Endothelial cell of umbilical vein (primary cell): ENCODE measurements around the gene LRRD1. TPM values are rescaled to one million over a fixed set of nuclear protein-coding genes. Genes with fewer than 3 reads are reported as not detected.

Experiments
- BruUV-seq: library from RNA; stranded (reverse); fragments of 400-500 nt; replicated peaks from 2 replicates; lab custom pipeline; 2021; lab: Mats Ljungman, UMichigan
- CTCF ChIA-PET: fragments of 300-600, 350-600 bp; sonication (Branson Sonifier 250); formaldehyde crosslinking; loops from one replicate; lab custom pipeline; 2021; ENCODE audit warnings: antibody characterized with exemption, inconsistent platforms; lab: Charles Lee
- POLR2A ChIA-PET: fragments of 300-600, 350-600 bp; sonication (Branson Sonifier 250); formaldehyde crosslinking; loops from one replicate; lab custom pipeline; 2021; ENCODE audit warnings: antibody characterized with exemption, inconsistent platforms; lab: Charles Lee
- DNase-seq: peaks from one replicate; pipeline ENCODE4 v3.0.0-alpha.2; 2011; ENCODE audit warnings: low read depth, low spot score
- FAIRE-seq: peaks from 2 replicates; lab custom pipeline; 2011; peaks lifted over from hg19 to GRCh38; lab: Jason Lieb, UNC
- H2AFZ ChIP-seq: 2 replicates; pipeline ENCODE4 v1.6.0; 2012; ENCODE audit warnings: low read depth, low read length, control low read depth, inconsistent platforms
- H3K27ac ChIP-seq: 2 replicates; pipeline ENCODE4 v1.5.1; 2011; ENCODE audit warnings: low read depth, mild to moderate bottlenecking, control low read depth, low read length, moderate library complexity; ENCODE audit not compliant: insufficient read depth
- H3K27me3 ChIP-seq, 2 experiments: 2 replicates each; pipeline versions ENCODE4 v1.6.0 to v1.6.1; 2011; ENCODE audit warnings: low read length in 2 of 2, mixed read lengths in 1 of 2; ENCODE audit not compliant: control insufficient read depth in 2 of 2, insufficient read depth in 2 of 2
- H3K36me3 ChIP-seq, 2 experiments: 2 replicates in 1 of 2; 3 replicates in 1 of 2; pipeline ENCODE4 v1.5.1; 2011; ENCODE audit warnings: low read length in 2 of 2, mild to moderate bottlenecking in 1 of 2, moderate library complexity in 1 of 2; ENCODE audit not compliant: control insufficient read depth in 2 of 2, insufficient read depth in 2 of 2; ENCODE audit errors: extremely low read depth in 1 of 2
- H3K4me1 ChIP-seq: 3 replicates; pipeline ENCODE4 v1.5.1; 2011; ENCODE audit warnings: mild to moderate bottlenecking, low read length; ENCODE audit not compliant: control insufficient read depth, insufficient read depth; ENCODE audit errors: extremely low read depth
- H3K4me2 ChIP-seq: 2 replicates; pipeline ENCODE4 v1.6.1; 2011; ENCODE audit warnings: low read length, control low read depth, mixed read lengths; ENCODE audit not compliant: insufficient read depth
- H3K4me3 ChIP-seq, 3 experiments: fragments of 200-600 bp in 1 of 3; sonication (generic), shearing (Covaris generic) in 1 of 3; replicated peaks in 1 of 3; 2 replicates each; pipeline ENCODE4 v1.5.1; 2011 to 2016; ENCODE audit warnings: control low read depth in 3 of 3, low read length in 3 of 3, mild to moderate bottlenecking in 2 of 3, inconsistent platforms in 1 of 3, low read depth in 1 of 3, moderate library complexity in 1 of 3; ENCODE audit not compliant: insufficient read depth in 1 of 3
- H3K79me2 ChIP-seq: 2 replicates; pipeline ENCODE4 v1.6.0; 2012; ENCODE audit warnings: low read length, inconsistent platforms; ENCODE audit not compliant: control insufficient read depth, insufficient read depth
- H3K9ac ChIP-seq: replicated peaks from 2 replicates; pipeline ENCODE3; 2011; ENCODE audit warnings: low read length, control low read depth; ENCODE audit not compliant: insufficient read depth; ENCODE audit errors: extremely low read depth
- H3K9me1 ChIP-seq: replicated peaks from 3 replicates; pipeline ENCODE4 v1.6.0; 2011; ENCODE audit warnings: mild to moderate bottlenecking, low read length; ENCODE audit not compliant: control insufficient read depth, insufficient read depth; ENCODE audit errors: extremely low read depth
- H3K9me3 ChIP-seq: replicated peaks from 2 replicates; pipeline ENCODE4 v1.5.1; 2012; ENCODE audit warnings: low read length, inconsistent platforms; ENCODE audit not compliant: control insufficient read depth, insufficient read depth
- H4K20me1 ChIP-seq: replicated peaks from 2 replicates; pipeline ENCODE3; 2011; ENCODE audit warnings: mild to moderate bottlenecking, low read length; ENCODE audit not compliant: control insufficient read depth, insufficient read depth; ENCODE audit errors: extremely low read depth
- CTCF ChIP-seq, 2 donors: IDR thresholded peaks; 1 replicate in 1 of 2; 2 replicates in 1 of 2; pipeline ENCODE4 v1.5.1; 2011; ENCODE audit warnings: low read length in 2 of 2, mild to moderate bottlenecking in 2 of 2, moderate library complexity in 2 of 2, control low read depth in 1 of 2, inconsistent platforms in 1 of 2, low read depth in 1 of 2; ENCODE audit not compliant: insufficient read depth in 1 of 2; ENCODE audit errors: extremely low read depth in 1 of 2
- EZH2 ChIP-seq: IDR thresholded peaks from 2 replicates; pipeline ENCODE4 v1.6.1; 2012; ENCODE audit warnings: borderline replicate concordance, low read depth, mild to moderate bottlenecking, moderate library complexity, low read length, inconsistent platforms; ENCODE audit not compliant: severe bottlenecking
- FOS ChIP-seq: IDR thresholded peaks from 2 replicates; pipeline ENCODE4 v1.6.1; 2011; ENCODE audit warnings: mild to moderate bottlenecking, low read length, moderate library complexity, borderline replicate concordance; ENCODE audit not compliant: insufficient read depth
- GATA2 ChIP-seq: IDR thresholded peaks from 2 replicates; pipeline ENCODE4 v1.7.0; 2011; ENCODE audit warnings: low read depth, mild to moderate bottlenecking, moderate library complexity, mixed read lengths, low read length; ENCODE audit not compliant: insufficient read length, insufficient read depth
- JUN ChIP-seq: IDR thresholded peaks from 2 replicates; pipeline ENCODE4 v1.6.1; 2011; ENCODE audit warnings: borderline replicate concordance, low read depth; ENCODE audit not compliant: insufficient read length, insufficient read depth
- MYC ChIP-seq: IDR thresholded peaks from one replicate; pipeline ENCODE4 v1.6.1; 2011; ENCODE audit warnings: mild to moderate bottlenecking, low read depth, low read length
- POLR2A ChIP-seq: IDR thresholded peaks from 2 replicates; pipeline ENCODE4 v1.6.1; 2012; ENCODE audit warnings: low read depth, mild to moderate bottlenecking, control low read depth, low read length
- POLR2AphosphoS5 ChIP-seq: IDR thresholded peaks from 2 replicates; pipeline ENCODE4 v1.6.1; 2012; ENCODE audit warnings: low read depth, mild to moderate bottlenecking, control low read depth, low read length, moderate library complexity; ENCODE audit not compliant: insufficient read depth
- dilution Hi-C: fragments of 300-500 bp; cut with MboI; formaldehyde crosslinking; loops from one replicate; pipeline ENCODE4 v1.15.0; 2019; ENCODE audit warnings: low sequenced_read_pairs; ENCODE audit not compliant: extremely low pct_ligation_motif_present
- intact Hi-C: fragments of 100-400 bp; cut with micrococcal nuclease; formaldehyde crosslinking; loops from one replicate; pipeline ENCODE4 v1.10.0; 2022
- polyA plus RNA-seq, 4 experiments: library from polyadenylated mRNA; depleted of rRNA in 3 of 4; stranded (reverse) in 3 of 4; unstranded in 1 of 4; fragments of >200 nt; gene quantifications; 2 replicates each; pipeline versions ENCODE4 v1.2.1 to v1.2.3, GENCODE V29; 2011 to 2012; ENCODE audit warnings: missing spikeins in 1 of 4
- total RNA-seq: library from RNA; stranded (reverse); gene quantifications from 2 replicates; pipeline ENCODE4 v1.2.3, GENCODE V29; 2021
- TF ChIP-seq, protein P1 (sequence below): IDR thresholded peaks from 2 replicates; pipeline ENCODE4 v1.6.1; 2011; ENCODE audit not compliant: insufficient read depth, insufficient read length

The LRRD1 gene
- total and polyA plus RNA-seq, 2 donors (not counting 3 experiments of a cell fraction or from before 2014, with no cell fraction given) = 0.03 to 0.46 TPM

- Histone ChIP-seq H3K79me2 (no peaks in the 10 kb centered on the region), H3K4me2 (no peak overlapping the region), H2AFZ (no peak overlapping the region), H3K9me1 (no peaks in the 10 kb centered on the region), H3K4me3 (no peak overlapping the region), H3K9ac (no peak overlapping the region), H3K36me3 (no peaks in the 10 kb centered on the region), H4K20me1 (no peaks in the 10 kb centered on the region), H3K27me3 (no peaks in the 10 kb centered on the region), H3K27ac (no peak overlapping the region), H3K9me3 (no peaks in the 10 kb centered on the region), H3K4me1 (no peaks in the 10 kb centered on the region)
- intact Hi-C loops = no loop called here
- TF ChIP-seq EZH2 (no peak), POLR2A (no peak), FOS (no peak), MYC (no peak), CTCF (IDR thresholded peaks at IDR 0.05; ENCODE audit: extremely low read depth in 1 of 2, insufficient read depth in 1 of 2, low read depth in 1 of 2, low read length in 2 of 2) (no peak), GATA2 (no peak), POLR2AphosphoS5 (no peak), JUN (no peak)
- TF ChIP-seq, protein P1, sequence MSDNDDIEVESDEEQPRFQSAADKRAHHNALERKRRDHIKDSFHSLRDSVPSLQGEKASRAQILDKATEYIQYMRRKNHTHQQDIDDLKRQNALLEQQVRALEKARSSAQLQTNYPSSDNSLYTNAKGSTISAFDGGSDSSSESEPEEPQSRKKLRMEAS = no peak
- POLR2A ChIA-PET = no interaction called here
- DNase-seq (no peak), FAIRE-seq (no peak)
- CTCF ChIA-PET = no interaction called here
- dilution Hi-C loops = no loop called here
- no TSS peak for BruUV-seq
Observed at GRCh38 chr7:92156990-92157389, 22.0 kb downstream of the LRRD1 start.
